ENCODE results near the gene CLK2. TPM values are rescaled to one million over a fixed set of nuclear protein-coding genes. Genes with fewer than 3 reads are reported as not detected.

CLK2 gene
- total and polyA plus RNA-seq, 9 of the 15 experiments (the other 6 are each of a cell fraction or from before 2014, with no cell fraction given): 13.5 to 81.4 (median 39.6) TPM

DNA sequence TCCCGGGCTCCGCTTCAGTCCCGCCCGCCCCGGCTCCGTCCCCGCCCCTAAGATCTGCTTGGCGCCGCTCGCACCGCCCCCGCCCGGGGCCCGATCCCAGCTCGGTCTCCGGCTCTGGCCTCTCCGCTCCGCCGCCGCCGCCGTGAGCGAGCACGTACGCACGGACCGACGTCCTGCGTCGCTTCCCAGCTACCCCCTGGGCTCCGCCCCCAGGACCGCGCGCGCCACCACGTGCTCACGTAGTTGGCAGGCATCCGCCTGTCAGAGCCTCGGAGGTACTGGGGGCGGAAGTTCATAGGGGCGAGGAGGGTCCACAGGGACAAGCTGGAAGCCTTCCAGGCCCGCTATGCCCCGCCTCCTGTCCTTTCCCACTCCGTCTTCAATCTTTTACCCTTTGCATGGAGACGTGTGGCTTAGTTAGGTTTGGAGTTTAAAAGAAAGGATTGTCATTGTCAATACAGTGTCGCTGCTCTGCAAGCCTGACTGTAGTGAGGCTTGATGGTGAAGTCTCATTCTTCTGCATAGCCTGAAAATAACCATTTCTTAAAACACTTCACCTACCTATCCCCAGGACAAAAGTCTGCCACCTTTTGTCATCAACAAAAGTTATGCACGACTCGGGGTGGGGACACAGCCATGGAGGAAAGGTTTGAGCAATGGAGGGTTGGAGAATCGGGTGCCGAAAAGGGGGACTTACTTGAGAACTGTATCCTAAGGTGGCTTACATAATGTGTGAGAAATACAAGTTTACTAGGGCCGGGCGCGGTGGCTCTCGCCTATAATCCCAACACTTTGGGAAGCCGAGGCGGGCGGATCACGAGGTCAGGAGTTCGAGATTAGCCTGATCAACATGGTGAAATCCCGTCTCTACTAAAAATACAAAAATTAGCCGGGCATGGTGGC lies at the start of gene CLK2 (continued):
- TF ChIP-seq, protein P1, sequence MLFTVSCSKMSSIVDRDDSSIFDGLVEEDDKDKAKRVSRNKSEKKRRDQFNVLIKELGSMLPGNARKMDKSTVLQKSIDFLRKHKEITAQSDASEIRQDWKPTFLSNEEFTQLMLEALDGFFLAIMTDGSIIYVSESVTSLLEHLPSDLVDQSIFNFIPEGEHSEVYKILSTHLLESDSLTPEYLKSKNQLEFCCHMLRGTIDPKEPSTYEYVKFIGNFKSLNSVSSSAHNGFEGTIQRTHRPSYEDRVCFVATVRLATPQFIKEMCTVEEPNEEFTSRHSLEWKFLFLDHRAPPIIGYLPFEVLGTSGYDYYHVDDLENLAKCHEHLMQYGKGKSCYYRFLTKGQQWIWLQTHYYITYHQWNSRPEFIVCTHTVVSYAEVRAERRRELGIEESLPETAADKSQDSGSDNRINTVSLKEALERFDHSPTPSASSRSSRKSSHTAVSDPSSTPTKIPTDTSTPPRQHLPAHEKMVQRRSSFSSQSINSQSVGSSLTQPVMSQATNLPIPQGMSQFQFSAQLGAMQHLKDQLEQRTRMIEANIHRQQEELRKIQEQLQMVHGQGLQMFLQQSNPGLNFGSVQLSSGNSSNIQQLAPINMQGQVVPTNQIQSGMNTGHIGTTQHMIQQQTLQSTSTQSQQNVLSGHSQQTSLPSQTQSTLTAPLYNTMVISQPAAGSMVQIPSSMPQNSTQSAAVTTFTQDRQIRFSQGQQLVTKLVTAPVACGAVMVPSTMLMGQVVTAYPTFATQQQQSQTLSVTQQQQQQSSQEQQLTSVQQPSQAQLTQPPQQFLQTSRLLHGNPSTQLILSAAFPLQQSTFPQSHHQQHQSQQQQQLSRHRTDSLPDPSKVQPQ (CRISPR knock-in tag; IDR thresholded peaks at IDR 0.05; ENCODE audit: borderline replicate concordance): no peak
- TF ChIP-seq TRIM28 (IDR thresholded peaks at IDR 0.05) (peak; percentile 58; the same call in 1 of the 2 replicates), HCFC1 (IDR thresholded peaks at IDR 0.05; ENCODE audit: low read depth, low read length) (no peak), ZNF717 (CRISPR knock-in tag; IDR thresholded peaks at IDR 0.05) (no peak), RAD21 (CRISPR knock-in tag; conservative IDR thresholded peaks at IDR 0.05 in 1 of 2, IDR thresholded peaks at IDR 0.05 in 1 of 2) (no peak), RBM34 (IDR thresholded peaks at IDR 0.05; ENCODE audit: borderline replicate concordance, insufficient read depth, low read length) (no peak), TSC22D4 (tag; IDR thresholded peaks at IDR 0.05) (no peak), U2AF1 (optimal IDR thresholded peaks at IDR 0.05; ENCODE audit: low read depth, low read length) (no peak)
